KOPT-K1 (cell line): ENCODE measurements around the gene SLC2A4.
A peak's percentile ranks its signal among the peaks of the same experiment; 100 is the strongest.
"Not testable (repeated sequence)": the region's sequence is repeated elsewhere in the genome, so short reads cannot be mapped to it uniquely, and the experiment has no call there.

Experiments used
- H3K27ac ChIP-seq: fragments of 200-600 bp; sonication (generic); 2 replicates; pipeline ENCODE4 v1.5.1; 2016; ENCODE audit warnings: antibody characterized with exemption, mild to moderate bottlenecking, low read depth, low read length; ENCODE audit not compliant: poor library complexity, severe bottlenecking
- H3K36me3 ChIP-seq: fragments of 200-600 bp; sonication (generic); 2 replicates; pipeline ENCODE4 v1.5.1; 2017; ENCODE audit warnings: antibody characterized with exemption, mild to moderate bottlenecking, low read length, moderate library complexity; ENCODE audit not compliant: insufficient read depth
- H3K9me3 ChIP-seq: fragments of 200-600 bp; sonication (generic); 2 replicates; pipeline ENCODE4 v1.5.1; 2017; ENCODE audit warnings: antibody characterized with exemption, low read length, mild to moderate bottlenecking; ENCODE audit not compliant: insufficient read depth, poor library complexity, severe bottlenecking

The SLC2A4 gene

GRCh38 chr17:7329997-7330637, 48.6 kb downstream of the SLC2A4 start:
- no peaks in the 10 kb centered on the region for H3K9me3 ChIP-seq
- H3K27ac ChIP-seq, result peak overlapping the region; percentile 89
- H3K36me3 ChIP-seq, result peaks cover 19% of the 10 kb centered on the region

- H3K27ac ChIP-seq, result peak overlapping the region; percentile 89
- no peaks in the 10 kb centered on the region for H3K9me3 ChIP-seq
Measured at GRCh38 chr17:7330638-7331015, 49.1 kb downstream of the SLC2A4 start.

GRCh38 chr17:7332111-7332510, 50.6 kb downstream of the SLC2A4 start:
- H3K9me3 ChIP-seq, result no peaks in the 10 kb centered on the region
- H3K36me3 ChIP-seq, result no peaks in the 10 kb centered on the region
- peak overlapping the region; percentile 89 for H3K27ac ChIP-seq

More at GRCh38 chr17:7330638-7331015, 49.1 kb downstream of the SLC2A4 start:
- H3K36me3 ChIP-seq, result peaks cover 14% of the 10 kb centered on the region

GRCh38 chr17:7332600-7333069, 51.1 kb downstream of the SLC2A4 start:
- H3K9me3 ChIP-seq, H3K36me3 ChIP-seq: not testable (repeated sequence)
- peak overlapping the region; percentile 89 for H3K27ac ChIP-seq

DNA sequence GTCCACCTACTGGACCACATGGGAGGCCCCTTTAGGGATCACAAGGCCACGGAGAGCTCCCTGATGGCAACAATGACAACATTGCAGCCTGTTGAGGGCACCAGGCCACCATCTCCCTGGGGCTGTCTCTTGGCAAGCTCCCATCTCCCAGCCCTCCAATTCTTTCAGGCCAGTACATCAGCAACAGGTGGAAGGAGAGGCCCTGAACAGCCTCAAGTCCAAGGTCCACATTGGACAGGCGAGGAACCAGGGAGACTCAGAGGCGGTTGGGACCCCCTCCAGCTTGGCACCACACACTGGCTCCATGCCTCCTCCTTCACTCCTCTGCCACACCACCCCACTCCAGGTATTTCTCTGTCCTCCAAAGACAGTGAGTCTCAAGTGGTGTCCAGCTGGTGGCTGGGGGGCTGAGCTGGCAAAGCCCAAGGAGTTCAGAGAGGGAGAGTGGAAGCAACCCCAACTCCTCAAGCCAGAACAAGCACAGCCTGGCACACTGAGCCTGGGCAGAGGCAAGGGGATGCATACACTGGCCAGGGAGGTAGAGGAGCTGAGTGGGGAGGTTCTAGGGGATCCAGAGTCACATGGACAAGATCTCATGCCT, 53.5 kb downstream of the SLC2A4 start:
- Histone ChIP-seq H3K36me3 (peaks cover 25% of the 10 kb centered on the region), H3K9me3 (no peaks in the 10 kb centered on the region), H3K27ac (peak overlapping the region; percentile 100)

- not testable (repeated sequence) for H3K9me3 ChIP-seq
- Histone ChIP-seq H3K27ac (peak overlapping the region; percentile 100), H3K36me3 (peaks cover 32% of the 10 kb centered on the region)
Measured at GRCh38 chr17:7335765-7336164, 54.2 kb downstream of the SLC2A4 start.

- Histone ChIP-seq H3K27ac (peak within 1 kb of the TSS; percentile 100), H3K36me3 (peaks cover 40% of the 10 kb centered on the region), H3K9me3 (no peaks in the 10 kb centered on the region)
Measured at GRCh38 chr17:7336240-7337175, 55.0 kb downstream of the SLC2A4 start, which contains the start of gene ACAP1. Gene ACAP1, plus strand, starts transcription at chr17:7336529. Its CDS starts 206 bp downstream, at chr17:7336735.

DNA sequence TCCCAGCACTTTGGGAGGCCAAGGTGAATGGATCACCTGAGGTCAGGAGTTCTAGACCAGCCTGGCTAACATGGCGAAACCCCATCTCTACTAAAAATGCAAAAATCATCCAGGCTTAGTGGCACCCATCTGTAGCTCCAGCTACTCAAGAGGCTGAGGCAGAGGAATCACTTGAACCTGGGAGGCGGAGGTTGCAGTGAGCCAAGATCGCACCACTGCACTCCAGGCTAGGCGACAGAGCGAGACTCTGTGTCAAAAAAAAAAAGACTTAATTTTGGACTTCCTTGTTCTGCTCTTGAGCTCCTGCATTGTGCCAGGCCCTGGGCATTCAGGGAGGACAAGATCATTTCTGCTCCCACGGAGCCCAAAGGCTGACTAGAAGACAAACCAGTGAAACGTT, 56.1 kb downstream of the SLC2A4 start:
- peaks cover 51% of the 10 kb centered on the region for H3K36me3 ChIP-seq
- peak overlapping the region; percentile 100 for H3K27ac ChIP-seq
- not testable (repeated sequence) for H3K9me3 ChIP-seq
